SW 1271 (cell line): Measurements from ENCODE around the gene SPIRE2.
"Not testable (repeated sequence)": the region's sequence is repeated elsewhere in the genome, so short reads cannot be mapped to it uniquely, and the experiment has no call there.

Experiments
- DNase-seq, 2 experiments: peaks; one replicate each; lab custom pipeline; 2025; lab: John Stamatoyannopoulos, UW

The SPIRE2 gene

GRCh38 chr16:89869911-89870310 is 41.6 kb downstream of the SPIRE2 start:
- no peak for DNase-seq

- DNase-seq: no peak
Observed at GRCh38 chr16:89870440-89870839, 42.2 kb downstream of the SPIRE2 start.

- no peak for DNase-seq
Observed at GRCh38 chr16:89871895-89872294, 43.6 kb downstream of the SPIRE2 start.

- DNase-seq: peak; percentile 72 to 74
Observed at GRCh38 chr16:89873109-89873971, 45.1 kb downstream of the SPIRE2 start, which contains the start of gene TCF25. TSS of gene TCF25 (plus strand) at chr16:89873592. CDS start at chr16:89873668, 76 bp downstream.

- peak; percentile 86 to 92 for DNase-seq
Observed at GRCh38 chr16:89873972-89874689, 45.9 kb downstream of the SPIRE2 start.

- not testable (repeated sequence) for DNase-seq
Observed at GRCh38 chr16:89879123-89879522, 50.8 kb downstream of the SPIRE2 start.

GRCh38 chr16:89880477-89881367 is 52.4 kb downstream of the SPIRE2 start:
- DNase-seq: no peak

- no peak for DNase-seq
Observed at GRCh38 chr16:89881368-89881730, 53.1 kb downstream of the SPIRE2 start.

- no peak for DNase-seq
Observed at GRCh38 chr16:89883346-89884040, 55.2 kb downstream of the SPIRE2 start.

- DNase-seq: no peak
Observed at GRCh38 chr16:89884041-89884421, 55.8 kb downstream of the SPIRE2 start.

GRCh38 chr16:89887243-89887642 is 59.0 kb downstream of the SPIRE2 start:
- DNase-seq: no peak

GRCh38 chr16:89890200-89890599 is 61.9 kb downstream of the SPIRE2 start:
- DNase-seq: no peak

- DNase-seq: no peak
Observed at GRCh38 chr16:89890886-89891657, 62.8 kb downstream of the SPIRE2 start.

- DNase-seq: no peak
Observed at GRCh38 chr16:89892055-89892630, 63.9 kb downstream of the SPIRE2 start.

- no peak for DNase-seq
Observed at GRCh38 chr16:89892635-89893034, 64.4 kb downstream of the SPIRE2 start.

- DNase-seq: no peak
Observed at GRCh38 chr16:89893642-89894548, 65.6 kb downstream of the SPIRE2 start.

GRCh38 chr16:89895482-89896250 is 67.4 kb downstream of the SPIRE2 start:
- no peak for DNase-seq

GRCh38 chr16:89897204-89897603 is 68.9 kb downstream of the SPIRE2 start:
- DNase-seq: no peak
